GM12878 (cell line): ENCODE results near the gene GRIK1. TPM values are rescaled to one million over a fixed set of nuclear protein-coding genes. Genes with fewer than 3 reads are reported as not detected.

Source experiments
- ATAC-seq: fragments of 200-7000 bp; cut with Tn5 transposase; 3 replicates; pipeline ENCODE4 v1.9.1; 2020; ENCODE audit warnings: mild to moderate bottlenecking, moderate library complexity
- BruUV-seq: library from RNA; stranded (reverse); fragments of 400-500 nt; replicated peaks from 2 replicates; lab custom pipeline; 2021; lab: Mats Ljungman, UMichigan
- CTCF ChIA-PET: fragments of 300-600 bp; sonication (Branson Sonifier 250); formaldehyde crosslinking; extraction: SDS; loops from one replicate; lab custom pipeline; 2021; ENCODE audit warnings: inconsistent platforms; lab: Yijun Ruan, JAX
- POLR2A ChIA-PET: fragments of 350-600 bp; formaldehyde crosslinking; extraction: SDS; loops from one replicate; lab custom pipeline; 2021; ENCODE audit warnings: inconsistent platforms; lab: Charles Lee
- RAD21 ChIA-PET: fragments of 300-600 bp; sonication (Branson Sonifier 250); formaldehyde crosslinking; loops from one replicate; lab custom pipeline; 2023; ENCODE audit warnings: antibody characterized with exemption; ENCODE audit not compliant: unreplicated experiment; lab: Charles Lee
- SMC1A ChIA-PET: fragments of 300-600 bp; sonication (Branson Sonifier 250); formaldehyde crosslinking; loops from one replicate; lab custom pipeline; 2023; ENCODE audit not compliant: unreplicated experiment, uncharacterized antibody; lab: Charles Lee
- DNase-seq: peaks from one replicate; pipeline ENCODE4 v3.0.0-alpha.2; 2011; ENCODE audit warnings: low read depth, low spot score
- FAIRE-seq: peaks from 3 replicates; lab custom pipeline; 2011; peaks lifted over from hg19 to GRCh38; lab: Jason Lieb, UNC
- H2AFZ ChIP-seq: 2 replicates; pipeline ENCODE4 v1.6.0; 2011; ENCODE audit warnings: low read depth, low read length, control low read depth; ENCODE audit not compliant: control insufficient read depth
- H3K27ac ChIP-seq: 2 replicates; pipeline ENCODE4 v1.5.1; 2011; ENCODE audit warnings: control low read depth; ENCODE audit not compliant: control insufficient read depth, insufficient read depth
- H3K27me3 ChIP-seq, 2 experiments: replicated peaks in 1 of 2; 2 replicates each; pipeline versions ENCODE4 v1.6.0 to v1.6.1; 2011; ENCODE audit warnings: low read length in 1 of 2; ENCODE audit not compliant: control insufficient read depth in 2 of 2, insufficient read depth in 2 of 2
- H3K36me3 ChIP-seq, 2 experiments: 2 replicates each; pipeline ENCODE4 v1.5.1; 2011; ENCODE audit warnings: low read length in 1 of 2; ENCODE audit not compliant: control insufficient read depth in 2 of 2, insufficient read depth in 2 of 2
- H3K4me1 ChIP-seq: 2 replicates; pipeline ENCODE4 v1.6.1; 2011; ENCODE audit warnings: mild to moderate bottlenecking, low read length, moderate library complexity, mixed read lengths; ENCODE audit not compliant: control insufficient read depth, insufficient read depth
- H3K4me2 ChIP-seq: 2 replicates; pipeline ENCODE4 v1.6.0; 2011; ENCODE audit warnings: control low read depth; ENCODE audit not compliant: control insufficient read depth, insufficient read depth
- H3K4me3 ChIP-seq: fragments of 200-600 bp; sonication (generic); 2 replicates; pipeline ENCODE4 v1.5.1; 2016
- H3K79me2 ChIP-seq: 2 replicates; pipeline ENCODE4 v1.6.0; 2011; ENCODE audit warnings: low read length; ENCODE audit not compliant: control insufficient read depth, insufficient read depth
- H3K9ac ChIP-seq: 2 replicates; pipeline ENCODE4 v1.8.0; 2011; ENCODE audit warnings: low read length, control low read depth, mixed read lengths; ENCODE audit not compliant: control insufficient read depth, insufficient read depth
- H3K9me3 ChIP-seq: replicated peaks from 3 replicates; pipeline ENCODE4 v1.5.1; 2011; ENCODE audit warnings: mild to moderate bottlenecking, low read length; ENCODE audit not compliant: control insufficient read depth, insufficient read depth
- H4K20me1 ChIP-seq: 2 replicates; pipeline ENCODE4 v1.6.0; 2011; ENCODE audit not compliant: control insufficient read depth, insufficient read depth
- ATF2 ChIP-seq: IDR thresholded peaks from 2 replicates; pipeline ENCODE4 v1.6.1; 2012; ENCODE audit warnings: low read length, inconsistent platforms
- ELK1 ChIP-seq: IDR thresholded peaks from 2 replicates; pipeline ENCODE4 v1.6.1; 2012; ENCODE audit warnings: low read depth, low read length, improper control_type of control experiment
- HDAC6 ChIP-seq: fragments of 200-600 bp; sonication (generic); IDR thresholded peaks from one replicate; pipeline ENCODE4 v1.8.0; 2017; ENCODE audit warnings: antibody characterized with exemption; ENCODE audit not compliant: unreplicated experiment
- IRF3 ChIP-seq: fragments of 450-650 bp; IDR thresholded peaks from 2 replicates; pipeline ENCODE4 v1.6.1; 2014; ENCODE audit warnings: mild to moderate bottlenecking
- KAT2A ChIP-seq: conservative IDR thresholded peaks from 2 replicates; pipeline ENCODE4 v1.6.1; 2011; ENCODE audit warnings: low read depth, low read length; ENCODE audit not compliant: control insufficient read depth
- LARP7 ChIP-seq: fragments of 450-650 bp; IDR thresholded peaks from 2 replicates; pipeline ENCODE4 v1.6.1; 2017; ENCODE audit warnings: mild to moderate bottlenecking
- MEF2B ChIP-seq: fragments of 450-650 bp; IDR thresholded peaks from 2 replicates; pipeline ENCODE4 v1.6.1; 2018; ENCODE audit warnings: mild to moderate bottlenecking, moderate library complexity; ENCODE audit not compliant: partially characterized antibody, poor library complexity, severe bottlenecking
- RUNX3 ChIP-seq: IDR thresholded peaks from 2 replicates; pipeline ENCODE4 v1.6.1; 2012; ENCODE audit warnings: low read length, inconsistent platforms
- SUZ12 ChIP-seq: fragments of 200-600 bp; sonication (generic); IDR thresholded peaks from one replicate; pipeline ENCODE4 v1.6.1; 2018; ENCODE audit warnings: antibody characterized with exemption, mild to moderate bottlenecking; ENCODE audit not compliant: unreplicated experiment
- USF2 ChIP-seq: IDR thresholded peaks from 2 replicates; pipeline ENCODE4 v1.6.1; 2011; ENCODE audit warnings: low read depth, low read length, improper control_type of control experiment, borderline replicate concordance
- ZNF622 ChIP-seq: fragments of 450-650 bp; IDR thresholded peaks from 2 replicates; pipeline ENCODE4 v1.6.1; 2017; ENCODE audit warnings: mild to moderate bottlenecking, inconsistent platforms
- WGBS: methylation state at CpG from one replicate; pipeline ENCODE4 v1.1.6; 2016; ENCODE audit warnings: low lambda C conversion rate; ENCODE audit not compliant: insufficient replicate concordance, insufficient coverage; ENCODE audit errors: missing lambda C conversion rate; 5-methylcytosine and 5-hydroxymethylcytosine counted together
- in situ Hi-C: fragments of 300-500 bp; cut with MboI; formaldehyde crosslinking; loops from 9 replicates; pipeline ENCODE4 v1.14.3; 2018; ENCODE audit warnings: mixed read lengths
- intact Hi-C: fragments of 100-400 bp; cut with micrococcal nuclease; formaldehyde crosslinking; loops from one replicate; pipeline ENCODE4 v1.14.2; 2022; ENCODE audit not compliant: unreplicated experiment
- polyA plus RNA-seq, 11 experiments: library from polyadenylated mRNA; depleted of rRNA in 4 of 11; unstranded in 6 of 11; stranded (reverse) in 5 of 11; fragments of >200 nt; fragmentation: Nextera tagmentation in 4 of 11; fragmentation: Illumina TruSeq in 1 of 11; extraction: Ambion mirVana in 4 of 11; extraction: Trizol in 1 of 11; gene quantifications; 1 replicate in 1 of 11; 2 replicates in 10 of 11; pipeline versions ENCODE4 v1.2.1 to v1.2.3, GENCODE V29; 2011 to 2016; ENCODE audit warnings: inconsistent platforms in 2 of 11, missing spikeins in 2 of 11, low read depth in 1 of 11
- total RNA-seq, 4 experiments: library from RNA; depleted of rRNA in 3 of 4; stranded (reverse); fragments of >200 nt in 3 of 4; fragmentation: Illumina TruSeq in 1 of 4; extraction: Trizol in 1 of 4; gene quantifications; 2 replicates each; pipeline versions ENCODE4 v1.2.1 to v1.2.3, GENCODE V29; 2013 to 2021

The GRIK1 gene
- total and polyA plus RNA-seq, 10 of the 15 experiments (the other 5 are each of a cell fraction or from before 2014, with no cell fraction given): 0.05 to 0.13 (median 0.09) TPM; not detected in 7

- POLR2A ChIA-PET: no interaction called here
- H3K9me3 ChIP-seq: no peaks in the 10 kb centered on the region
- SMC1A ChIA-PET: no interaction called here
- BruUV-seq: no TSS peak
- intact Hi-C loops: no loop called here
- 100% methylated on average over 3 of the region's 3 CpGs for WGBS
- RAD21 ChIA-PET: no interaction called here
- ATAC-seq (no peak), DNase-seq (no peak), FAIRE-seq (no peak)
- no peaks in the 10 kb centered on the region for H3K4me1 ChIP-seq
- CTCF ChIA-PET: interaction anchor here (1.2 to 5.1 kb wide), 2 partner anchors 13 to 18 kb away, joined by 3 to 32 read pairs; no protein-coding TSS in a partner anchor
- H2AFZ ChIP-seq: no peak overlapping the region
- in situ Hi-C loops: no loop called here
- no peak overlapping the region for H3K4me2 ChIP-seq
- no peak overlapping the region for H3K9ac ChIP-seq
- no peak overlapping the region for H3K4me3 ChIP-seq
- no peaks in the 10 kb centered on the region for H3K79me2 ChIP-seq
- no peaks in the 10 kb centered on the region for H3K36me3 ChIP-seq
- H3K27me3 ChIP-seq: no peaks in the 10 kb centered on the region
- H4K20me1 ChIP-seq: no peaks in the 10 kb centered on the region
- TF ChIP-seq MEF2B (no peak), ATF2 (no peak), IRF3 (no peak), ZNF622 (no peak), ELK1 (no peak), SUZ12 (no peak), LARP7 (no peak), RUNX3 (no peak), USF2 (no peak), KAT2A (no peak), HDAC6 (no peak)
- no peak overlapping the region for H3K27ac ChIP-seq
Measured at GRCh38 chr21:29490016-29490415, 449.8 kb downstream of the GRIK1 start.
